Stimulated activated effector memory CD8-positive, alpha-beta T cell treated with anti-CD3 and anti-CD28 coated beads, Interleukin-12 subunit alpha, Interleukin-12 subunit beta, amount 100 ng/mL, for 72 hours (primary cell): ENCODE data around the gene RETREG3.
"Not testable (repeated sequence)": the region's sequence is repeated elsewhere in the genome, so short reads cannot be mapped to it uniquely, and the experiment has no call there.

Experiments
- ATAC-seq: fragments of 150-1000 bp; cut with Tn5 transposase; 2 replicates; pipeline ENCODE4 v1.10.0; 2021
- DNase-seq, 2 donors: peaks; one replicate each; pipeline ENCODE4 v3.0.0; 2021 to 2022; ENCODE audit warnings: low spot score in 2 of 2
- H3K27ac Mint-ChIP-seq: one replicate; pipeline ENCODE4 v1.8.0; 2022; ENCODE audit warnings: mild to moderate bottlenecking, mixed read lengths
- H3K36me3 Mint-ChIP-seq: one replicate; pipeline ENCODE4 v1.8.0; 2022; ENCODE audit warnings: mild to moderate bottlenecking, mixed read lengths
- H3K4me1 Mint-ChIP-seq: one replicate; pipeline ENCODE4 v1.8.0; 2022; ENCODE audit warnings: mixed read lengths
- H3K4me3 Mint-ChIP-seq: one replicate; pipeline ENCODE4 v1.8.0; 2022; ENCODE audit warnings: mild to moderate bottlenecking, mixed read lengths
- H3K9me3 Mint-ChIP-seq: one replicate; pipeline ENCODE4 v1.8.0; 2022; ENCODE audit warnings: mixed read lengths

Gene RETREG3

DNA sequence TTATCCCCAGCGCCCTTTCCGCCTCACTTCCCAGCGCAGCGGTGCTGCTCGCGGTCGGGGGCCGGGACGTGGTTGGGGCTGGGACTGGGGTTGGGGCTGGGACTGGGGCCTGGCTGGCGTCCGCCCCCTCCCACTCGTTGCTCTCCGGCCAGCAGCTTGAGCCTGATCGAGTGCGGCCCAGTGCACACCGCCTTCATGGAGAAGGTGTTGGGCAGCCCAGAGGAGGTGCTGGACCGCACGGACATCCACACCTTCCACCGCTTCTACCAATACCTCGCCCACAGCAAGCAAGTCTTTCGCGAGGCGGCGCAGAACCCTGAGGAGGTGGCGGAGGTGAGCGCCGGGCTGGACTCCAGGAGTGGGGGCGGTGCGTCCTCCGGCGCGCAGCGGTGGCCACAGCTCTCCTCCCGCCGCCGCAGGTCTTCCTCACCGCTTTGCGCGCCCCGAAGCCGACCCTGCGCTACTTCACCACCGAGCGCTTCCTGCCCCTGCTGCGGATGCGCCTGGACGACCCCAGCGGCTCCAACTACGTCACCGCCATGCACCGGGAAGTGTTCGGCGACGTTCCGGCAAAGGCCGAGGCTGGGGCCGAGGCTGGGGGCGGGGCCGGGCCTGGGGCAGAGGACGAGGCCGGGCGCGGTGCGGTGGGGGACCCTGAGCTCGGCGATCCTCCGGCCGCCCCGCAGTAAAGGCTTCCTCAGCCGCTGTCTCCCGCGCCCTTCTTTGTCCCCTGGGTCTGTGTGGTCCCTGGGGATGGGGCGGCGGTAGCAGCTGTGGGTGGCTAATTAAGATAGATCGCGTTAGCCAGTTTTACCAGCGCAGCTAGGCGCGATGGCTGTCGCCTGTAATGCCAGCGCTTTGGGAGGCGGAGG, 54.7 kb downstream of the RETREG3 start:
- Mint-ChIP-seq H3K27ac (peak overlapping the region; percentile 93), H3K4me1 (peaks cover 16% of the 10 kb centered on the region), H3K9me3 (no peaks in the 10 kb centered on the region), H3K36me3 (no peaks in the 10 kb centered on the region), H3K4me3 (peak overlapping the region; percentile 90)
- DNase-seq (peak; percentile 71 to 90), ATAC-seq (peak; percentile 90)

- DNase-seq (no peak), ATAC-seq (peak; percentile 9)
- peaks cover 22% of the 10 kb centered on the region for H3K4me1 Mint-ChIP-seq
- peak overlapping the region; percentile 90 for H3K4me3 Mint-ChIP-seq
- peak overlapping the region; percentile 93 for H3K27ac Mint-ChIP-seq
- no peaks in the 10 kb centered on the region for H3K36me3 Mint-ChIP-seq
- no peaks in the 10 kb centered on the region for H3K9me3 Mint-ChIP-seq
Observed at GRCh38 chr17:42553866-42554249, 55.3 kb downstream of the RETREG3 start.

DNA sequence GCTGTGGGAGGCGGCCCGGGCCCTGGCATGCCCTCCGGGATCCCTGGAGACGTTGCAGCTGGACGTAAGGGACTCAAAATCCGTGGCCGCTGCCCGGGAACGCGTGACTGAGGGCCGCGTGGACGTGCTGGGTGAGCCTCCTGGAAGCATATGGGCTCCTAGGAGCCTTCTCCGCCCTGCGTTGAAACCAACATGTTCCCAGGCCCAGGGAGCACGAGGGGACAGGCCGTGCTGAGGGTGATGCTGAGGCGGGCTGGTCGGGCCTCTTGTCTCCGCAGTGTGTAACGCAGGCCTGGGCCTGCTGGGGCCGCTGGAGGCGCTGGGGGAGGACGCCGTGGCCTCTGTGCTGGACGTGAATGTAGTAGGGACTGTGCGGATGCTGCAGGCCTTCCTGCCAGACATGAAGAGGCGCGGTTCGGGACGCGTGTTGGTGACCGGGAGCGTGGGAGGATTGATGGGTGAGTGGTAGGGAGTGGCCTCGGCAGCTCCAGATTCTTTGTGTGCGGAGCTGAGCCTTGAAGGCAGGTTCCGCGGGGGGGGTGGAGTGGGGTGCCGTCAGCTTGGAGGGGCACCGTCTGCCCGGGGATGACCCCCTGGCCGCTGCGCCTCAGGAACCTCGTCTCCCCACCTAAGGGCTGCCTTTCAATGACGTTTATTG, 55.9 kb downstream of the RETREG3 start:
- DNase-seq (no peak), ATAC-seq (no peak)
- Mint-ChIP-seq H3K4me1 (peaks cover 25% of the 10 kb centered on the region), H3K36me3 (no peaks in the 10 kb centered on the region), H3K27ac (no peak overlapping the region), H3K4me3 (peak overlapping the region; percentile 90), H3K9me3 (no peaks in the 10 kb centered on the region)

DNA sequence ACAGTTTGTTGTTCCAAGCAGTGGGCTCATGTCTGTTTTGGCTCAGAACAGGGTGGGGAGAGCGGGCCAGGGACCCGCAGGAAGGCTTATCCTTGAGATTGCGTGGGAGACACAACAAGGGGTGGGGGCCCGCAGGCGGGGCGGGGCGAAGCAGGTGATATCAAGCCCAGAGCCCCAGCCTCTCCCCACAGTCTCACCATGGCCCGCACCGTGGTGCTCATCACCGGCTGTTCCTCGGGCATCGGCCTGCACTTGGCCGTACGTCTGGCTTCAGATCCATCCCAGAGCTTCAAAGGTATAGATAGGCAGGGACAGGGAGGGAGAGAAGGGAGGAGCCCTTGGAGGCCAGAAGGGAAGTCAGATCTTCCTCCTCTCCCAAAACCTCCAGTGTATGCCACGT, 56.4 kb downstream of the RETREG3 start, which contains the start of gene HSD17B1:
Gene HSD17B1 (plus strand): TSS at position 188 of the 400 bp plus-strand sequence. CDS start 11 bp downstream, at position 199.
- not testable (repeated sequence) for H3K9me3 Mint-ChIP-seq, ATAC-seq, DNase-seq, H3K36me3 Mint-ChIP-seq
- Mint-ChIP-seq H3K4me1 (peaks cover 25% of the 10 kb centered on the region), H3K27ac (peak within 1 kb of the TSS; percentile 93), H3K4me3 (peak within 1 kb of the TSS; percentile 90)

- H3K9me3 Mint-ChIP-seq, result no peaks in the 10 kb centered on the region
- peak overlapping the region; percentile 34 for H3K4me3 Mint-ChIP-seq
- peaks cover 19% of the 10 kb centered on the region for H3K4me1 Mint-ChIP-seq
- no peak for DNase-seq
- H3K27ac Mint-ChIP-seq, result no peak overlapping the region
- no peak for ATAC-seq
- H3K36me3 Mint-ChIP-seq, result no peaks in the 10 kb centered on the region
Observed at GRCh38 chr17:42548993-42549755, 60.0 kb downstream of the RETREG3 start.

GRCh38 chr17:42548070-42548837, 60.9 kb downstream of the RETREG3 start:
- ATAC-seq (peak; percentile 85), DNase-seq (peak; percentile 57 to 78)
- Mint-ChIP-seq H3K4me3 (peak overlapping the region; percentile 34), H3K4me1 (peaks cover 11% of the 10 kb centered on the region), H3K27ac (no peak overlapping the region), H3K36me3 (no peaks in the 10 kb centered on the region), H3K9me3 (no peaks in the 10 kb centered on the region)

- Mint-ChIP-seq H3K4me3 (peak overlapping the region; percentile 34), H3K36me3 (no peaks in the 10 kb centered on the region), H3K27ac (no peak overlapping the region), H3K4me1 (peaks cover 9% of the 10 kb centered on the region), H3K9me3 (no peaks in the 10 kb centered on the region)
- no peak for DNase-seq
- no peak for ATAC-seq
Observed at GRCh38 chr17:42547698-42548069, 61.5 kb downstream of the RETREG3 start.

DNA sequence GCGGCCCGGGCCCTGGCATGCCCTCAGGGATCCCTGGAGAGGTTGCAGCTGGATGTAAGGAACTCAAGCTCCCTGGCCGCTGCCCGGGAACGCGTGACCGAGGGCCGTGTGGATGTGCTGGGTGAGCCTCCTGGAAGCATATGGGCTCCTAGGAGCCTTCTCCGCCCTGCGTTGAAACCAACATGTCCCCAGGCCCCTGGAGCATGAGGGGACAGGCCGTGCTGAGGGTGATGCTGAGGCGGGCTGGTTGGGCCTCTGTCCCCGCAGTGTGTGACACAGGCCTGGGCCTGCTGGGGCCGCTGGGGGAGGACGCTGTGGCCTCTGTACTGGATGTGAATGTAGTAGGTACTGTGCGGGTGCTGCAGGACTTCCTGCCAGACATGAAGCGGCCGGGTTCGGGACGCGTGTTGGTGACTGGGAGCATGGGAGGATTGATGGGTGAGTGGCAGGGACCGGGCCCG, 62.1 kb downstream of the RETREG3 start:
- peak overlapping the region; percentile 34 for H3K4me3 Mint-ChIP-seq
- peaks cover 9% of the 10 kb centered on the region for H3K4me1 Mint-ChIP-seq
- ATAC-seq, result no peak
- DNase-seq, result no peak
- H3K27ac Mint-ChIP-seq, result no peak overlapping the region
- H3K9me3 Mint-ChIP-seq, result no peaks in the 10 kb centered on the region
- H3K36me3 Mint-ChIP-seq, result no peaks in the 10 kb centered on the region

DNA sequence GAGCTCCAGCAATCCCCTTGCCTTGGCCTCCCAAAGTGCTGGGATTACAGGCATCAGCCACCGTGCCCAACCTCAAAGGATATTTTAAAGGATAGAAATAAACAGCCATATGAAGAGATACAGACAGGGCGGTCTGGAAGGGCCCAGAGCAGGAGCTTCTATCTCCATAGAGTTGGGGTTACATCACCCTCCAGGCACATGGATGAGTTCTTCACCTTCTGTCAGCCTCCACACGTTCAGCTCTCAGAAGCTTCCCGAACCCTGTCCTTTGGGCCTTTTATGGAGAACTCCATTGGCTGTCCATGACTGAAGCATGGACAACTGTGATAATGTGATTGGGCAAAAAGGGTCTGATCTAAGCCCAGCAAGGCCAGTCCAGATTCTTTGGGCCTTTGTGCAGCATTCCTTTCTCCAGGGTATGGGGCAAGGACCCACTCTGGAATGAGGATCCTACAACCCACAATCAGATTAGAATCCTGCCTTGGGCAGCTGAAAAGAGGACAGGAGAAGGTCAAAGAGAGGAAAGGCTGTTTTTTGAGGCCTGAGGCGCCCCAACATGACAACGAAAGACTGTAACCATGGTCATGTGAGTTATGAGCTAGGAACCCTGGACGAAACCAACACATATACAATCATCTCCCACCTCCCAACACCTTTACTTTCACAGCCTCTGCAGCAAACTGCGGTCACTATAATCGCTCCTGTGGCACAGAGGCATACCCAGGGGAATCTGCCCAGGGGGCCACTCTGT, 63.2 kb downstream of the RETREG3 start:
- ATAC-seq, H3K36me3 Mint-ChIP-seq, DNase-seq, H3K27ac Mint-ChIP-seq, H3K9me3 Mint-ChIP-seq, H3K4me3 Mint-ChIP-seq: not testable (repeated sequence)
- peaks cover 17% of the 10 kb centered on the region for H3K4me1 Mint-ChIP-seq

DNA sequence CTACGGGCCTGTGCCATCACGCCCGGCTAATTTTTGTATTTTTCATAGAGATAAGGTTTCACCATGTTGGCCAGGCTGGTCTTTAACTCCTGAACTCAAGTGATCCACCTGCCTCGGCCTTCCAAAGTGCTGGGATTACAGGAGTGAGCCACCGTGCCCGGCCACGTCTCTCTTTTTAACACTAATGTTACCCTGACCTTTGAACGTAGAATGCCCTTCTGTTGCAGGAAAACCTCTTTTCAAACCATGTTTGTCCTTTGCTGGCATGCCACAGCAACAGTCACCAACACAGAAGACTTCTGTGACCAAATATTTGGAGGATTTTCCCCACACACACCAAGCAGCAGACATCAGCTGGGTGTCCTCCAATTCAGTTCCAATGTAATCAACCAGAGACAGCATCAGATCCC, 64.3 kb downstream of the RETREG3 start:
- H3K4me3 Mint-ChIP-seq, result no peak overlapping the region
- no peak for ATAC-seq

DNA sequence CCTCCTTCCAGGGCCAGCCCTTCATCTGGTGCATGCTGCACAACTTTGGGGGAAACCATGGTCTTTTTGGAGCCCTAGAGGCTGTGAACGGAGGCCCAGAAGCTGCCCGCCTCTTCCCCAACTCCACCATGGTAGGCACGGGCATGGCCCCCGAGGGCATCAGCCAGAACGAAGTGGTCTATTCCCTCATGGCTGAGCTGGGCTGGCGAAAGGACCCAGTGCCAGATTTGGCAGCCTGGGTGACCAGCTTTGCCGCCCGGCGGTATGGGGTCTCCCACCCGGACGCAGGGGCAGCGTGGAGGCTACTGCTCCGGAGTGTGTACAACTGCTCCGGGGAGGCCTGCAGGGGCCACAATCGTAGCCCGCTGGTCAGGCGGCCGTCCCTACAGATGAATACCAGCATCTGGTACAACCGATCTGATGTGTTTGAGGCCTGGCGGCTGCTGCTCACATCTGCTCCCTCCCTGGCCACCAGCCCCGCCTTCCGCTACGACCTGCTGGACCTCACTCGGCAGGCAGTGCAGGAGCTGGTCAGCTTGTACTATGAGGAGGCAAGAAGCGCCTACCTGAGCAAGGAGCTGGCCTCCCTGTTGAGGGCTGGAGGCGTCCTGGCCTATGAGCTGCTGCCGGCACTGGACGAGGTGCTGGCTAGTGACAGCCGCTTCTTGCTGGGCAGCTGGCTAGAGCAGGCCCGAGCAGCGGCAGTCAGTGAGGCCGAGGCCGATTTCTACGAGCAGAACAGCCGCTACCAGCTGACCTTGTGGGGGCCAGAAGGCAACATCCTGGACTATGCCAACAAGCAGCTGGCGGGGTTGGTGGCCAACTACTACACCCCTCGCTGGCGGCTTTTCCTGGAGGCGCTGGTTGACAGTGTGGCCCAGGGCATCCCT, 65.7 kb downstream of the RETREG3 start:
- ATAC-seq (no peak), DNase-seq (no peak)
- H3K9me3 Mint-ChIP-seq, result no peaks in the 10 kb centered on the region
- no peak overlapping the region for H3K4me3 Mint-ChIP-seq
- H3K27ac Mint-ChIP-seq, result peak overlapping the region; percentile 76
- H3K4me1 Mint-ChIP-seq, result peaks cover 20% of the 10 kb centered on the region
- peaks cover 18% of the 10 kb centered on the region for H3K36me3 Mint-ChIP-seq

More for the DNA sequence above, 64.3 kb downstream of the RETREG3 start:
- peaks cover 23% of the 10 kb centered on the region for H3K4me1 Mint-ChIP-seq
- peaks cover 7% of the 10 kb centered on the region for H3K36me3 Mint-ChIP-seq
- no peak for DNase-seq
- H3K9me3 Mint-ChIP-seq, result no peaks in the 10 kb centered on the region
- H3K27ac Mint-ChIP-seq, result no peak overlapping the region

DNA sequence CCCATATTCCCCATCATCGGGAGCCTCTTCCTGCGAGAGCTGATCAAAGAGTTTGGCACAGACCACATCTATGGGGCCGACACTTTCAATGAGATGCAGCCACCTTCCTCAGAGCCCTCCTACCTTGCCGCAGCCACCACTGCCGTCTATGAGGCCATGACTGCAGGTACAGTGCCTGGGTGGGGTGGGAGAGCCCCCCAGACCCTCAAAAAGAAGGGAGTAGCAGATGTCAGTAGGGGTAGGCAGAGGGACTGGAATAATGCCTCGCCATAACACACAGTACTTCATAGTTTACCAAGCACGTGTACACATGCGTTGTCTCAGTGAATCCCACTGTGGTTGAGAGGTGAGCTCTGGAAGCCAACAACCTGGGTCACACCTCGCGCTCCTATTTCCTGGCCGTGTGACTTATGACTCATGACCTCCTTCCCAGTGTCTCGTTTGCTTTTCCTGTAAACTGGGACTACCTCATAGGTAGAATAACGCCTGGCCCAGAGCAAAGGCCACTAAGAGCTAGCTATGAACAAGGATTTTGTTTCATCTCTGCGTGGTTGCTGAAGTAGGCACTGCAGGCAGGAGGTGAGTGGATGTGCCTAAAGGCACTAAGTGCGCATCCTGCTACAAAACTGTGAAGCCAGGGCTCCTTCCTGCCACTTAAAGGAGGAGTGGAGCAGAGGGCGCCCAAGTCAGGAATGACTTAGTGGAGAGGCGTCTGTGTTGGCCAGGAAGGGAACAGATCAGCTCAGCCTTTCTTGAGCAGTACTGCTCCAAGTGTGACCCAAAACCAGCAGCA, 67.9 kb downstream of the RETREG3 start:
- DNase-seq (no peak), ATAC-seq (no peak)
- H3K27ac Mint-ChIP-seq, result no peak overlapping the region

DNA sequence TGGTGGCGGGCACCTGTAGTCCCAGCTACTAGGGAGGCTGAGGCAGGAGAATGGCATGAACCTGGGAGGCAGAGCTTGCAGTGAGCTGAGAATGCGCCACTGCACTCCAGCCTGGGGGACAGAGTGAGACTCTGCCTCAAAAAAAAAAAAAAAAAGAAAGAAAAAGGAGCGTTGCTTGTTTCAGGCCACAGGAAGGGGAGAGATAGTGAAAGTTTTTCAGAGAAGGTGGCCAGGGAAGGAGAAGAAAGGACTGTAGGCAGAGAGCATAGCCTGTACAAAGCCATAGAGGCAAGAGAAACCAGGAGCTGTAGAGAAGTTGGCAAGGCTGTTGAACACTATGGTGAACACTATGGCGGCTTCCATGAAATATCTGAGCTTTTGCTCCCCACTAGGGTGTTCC, 68.6 kb downstream of the RETREG3 start:
- ATAC-seq, H3K27ac Mint-ChIP-seq: not testable (repeated sequence)
- H3K4me1 Mint-ChIP-seq, result peaks cover 40% of the 10 kb centered on the region

More for the DNA sequence above, 67.9 kb downstream of the RETREG3 start:
- no peaks in the 10 kb centered on the region for H3K9me3 Mint-ChIP-seq
- peaks cover 36% of the 10 kb centered on the region for H3K4me1 Mint-ChIP-seq
- H3K4me3 Mint-ChIP-seq, result no peak overlapping the region
- peaks cover 24% of the 10 kb centered on the region for H3K36me3 Mint-ChIP-seq

More for the DNA sequence above, 68.6 kb downstream of the RETREG3 start:
- not testable (repeated sequence) for H3K9me3 Mint-ChIP-seq, H3K4me3 Mint-ChIP-seq, DNase-seq
- peaks cover 24% of the 10 kb centered on the region for H3K36me3 Mint-ChIP-seq
